Stimulated activated CD8-positive, alpha-beta memory T cell treated with anti-CD3 and anti-CD28 coated beads, Interleukin-4, amount 100 ng/mL, for 4 hours (primary cell): ENCODE measurements around the gene CLBA1.
"Not testable (repeated sequence)": the region's sequence is repeated elsewhere in the genome, so short reads cannot be mapped to it uniquely, and the experiment has no call there.

ENCODE experiments used
- DNase-seq, 2 donors: peaks; one replicate each; pipeline ENCODE4 v3.0.0-alpha.2; 2020; ENCODE audit warnings: low read depth in 2 of 2, low spot score in 1 of 2

CLBA1 gene

DNA sequence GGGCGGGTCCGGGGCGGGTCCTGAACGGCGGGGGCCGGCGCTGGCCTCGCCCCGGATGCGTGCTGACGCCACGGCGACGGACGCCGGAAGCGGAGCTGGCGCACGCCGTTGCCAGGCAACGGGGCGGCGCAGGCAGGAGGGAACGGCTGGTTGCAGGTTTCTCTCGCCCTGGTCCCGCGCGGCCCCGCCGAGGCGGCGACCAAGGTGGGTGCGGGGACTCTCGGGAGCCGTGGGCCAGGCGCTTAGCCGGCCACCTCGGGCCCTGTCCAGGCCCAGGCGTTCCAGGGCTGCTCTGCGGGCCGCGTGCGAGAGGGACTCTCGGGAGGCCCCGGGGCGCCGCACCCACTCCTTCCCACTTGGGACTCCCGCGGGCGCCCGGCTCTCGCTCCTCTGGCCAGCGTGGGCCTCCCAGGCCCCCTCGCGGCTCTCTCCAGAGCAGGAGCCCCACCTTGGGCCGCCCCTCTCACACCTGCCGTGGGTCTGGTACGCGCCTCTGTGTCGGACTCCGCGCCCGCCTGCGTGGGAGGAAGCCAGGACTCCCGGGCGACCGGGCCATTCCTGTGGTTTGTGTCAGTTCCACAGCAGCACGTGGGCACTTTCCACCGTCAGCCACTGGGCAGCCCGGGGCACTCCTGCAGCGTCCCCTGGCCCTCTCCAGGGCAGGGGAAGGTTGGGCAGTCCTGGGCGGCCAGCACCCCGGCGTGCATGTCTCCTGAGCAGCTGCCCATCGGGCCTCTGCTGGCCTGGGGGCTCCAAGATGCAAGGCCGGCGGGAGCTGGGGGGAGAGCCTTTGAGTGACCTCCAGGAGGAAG lies at the start of gene CLBA1:
Gene CLBA1, plus strand, starts transcription at position 114 of the 812 bp plus-strand sequence. Its CDS starts 644 bp downstream, at position 758.
- peak; percentile 53 to 74 for DNase-seq

DNA sequence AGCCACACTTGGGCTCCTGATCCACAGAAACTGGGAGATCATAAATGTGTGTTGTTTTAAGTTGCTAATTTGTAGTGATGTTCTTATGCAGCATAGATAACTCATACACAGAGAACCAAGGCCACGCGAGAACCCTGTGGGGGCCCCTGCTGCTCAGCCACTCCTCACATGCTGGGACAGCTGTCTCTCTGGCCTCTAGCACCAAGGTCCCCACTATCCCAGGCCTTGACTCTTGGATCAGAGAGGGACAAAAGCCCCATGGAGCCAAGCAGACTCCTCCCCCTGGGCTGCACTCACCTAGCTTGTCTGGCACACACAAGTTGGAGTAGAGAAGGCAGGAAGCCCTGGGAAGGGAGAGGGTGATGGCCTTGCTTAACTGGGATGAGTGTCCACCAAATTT lies 49.6 kb upstream of the CLBA1 start:
- no peak for DNase-seq

- no peak for DNase-seq
Measured at GRCh38 chr14:104936361-104937155, 49.0 kb upstream of the CLBA1 start.

DNA sequence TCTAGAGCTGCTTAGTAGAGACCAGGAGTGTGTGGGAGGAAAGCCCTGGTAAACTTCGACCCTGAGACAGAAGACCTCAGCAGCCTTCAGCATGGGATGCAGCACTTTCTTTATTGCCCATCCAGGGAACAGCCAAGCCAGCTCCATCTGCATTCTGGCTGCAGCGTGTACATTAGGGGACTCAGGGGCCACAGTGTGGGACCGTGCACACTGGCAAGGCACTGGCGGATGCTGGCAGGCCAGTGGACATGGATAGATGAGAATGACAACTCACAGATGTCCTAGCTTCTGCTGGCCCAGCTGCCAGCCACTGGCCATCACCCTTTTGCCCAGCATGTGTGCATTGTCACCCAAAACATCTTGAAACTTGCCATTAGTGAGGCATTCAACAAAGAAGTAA lies 48.4 kb upstream of the CLBA1 start:
- no peak for DNase-seq

- DNase-seq, result no peak
Measured at GRCh38 chr14:104937694-104938365, 47.8 kb upstream of the CLBA1 start.

- DNase-seq, result no peak
Measured at GRCh38 chr14:104938436-104938835, 47.2 kb upstream of the CLBA1 start.

GRCh38 chr14:104938960-104939359 lies 46.6 kb upstream of the CLBA1 start:
- DNase-seq, result no peak

GRCh38 chr14:104939666-104940410 lies 45.8 kb upstream of the CLBA1 start:
- no peak for DNase-seq

GRCh38 chr14:104940526-104941150 lies 45.0 kb upstream of the CLBA1 start:
- no peak for DNase-seq

DNA sequence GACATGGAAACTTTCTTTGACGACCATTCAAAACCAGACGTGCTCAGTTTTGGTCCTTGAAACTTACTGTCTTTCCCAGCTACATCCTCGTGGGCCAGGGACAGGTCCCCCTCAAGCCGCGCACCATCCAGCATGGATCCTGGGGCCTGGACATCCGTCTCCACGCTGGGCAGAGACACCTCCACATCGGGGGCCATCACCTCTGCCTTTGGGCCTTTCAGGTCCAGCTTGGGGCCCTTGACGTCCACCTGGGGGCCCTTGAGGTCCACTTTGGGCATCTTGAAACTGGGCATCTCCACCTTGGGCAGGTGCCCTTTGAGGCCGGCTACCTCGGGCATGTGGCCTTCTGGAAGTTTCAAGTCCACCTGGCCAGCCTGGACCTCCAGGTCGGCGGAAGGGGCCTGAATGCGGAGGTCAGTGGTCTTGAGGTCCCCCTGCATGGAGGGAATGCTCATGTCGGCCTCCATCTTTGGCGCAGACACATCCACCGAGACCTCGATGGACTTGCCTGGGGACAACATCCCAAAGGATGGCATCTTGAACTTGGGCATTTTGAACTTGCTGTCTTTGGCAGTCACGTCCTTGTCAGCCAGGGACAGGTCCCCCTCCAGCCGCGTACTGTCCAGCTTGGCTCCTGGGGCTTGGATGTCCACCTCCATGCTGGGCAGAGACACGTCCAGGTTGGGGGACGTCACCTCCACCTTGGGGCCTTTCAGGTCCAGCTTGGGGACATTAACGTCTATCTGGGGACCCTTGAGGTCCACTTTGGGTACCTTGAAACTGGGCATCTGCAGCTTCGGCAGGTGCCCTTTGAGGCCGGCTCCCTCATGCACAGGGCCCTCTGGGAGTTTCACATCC lies 43.9 kb upstream of the CLBA1 start:
- DNase-seq, result no peak

GRCh38 chr14:104942586-104942985 lies 43.0 kb upstream of the CLBA1 start:
- DNase-seq, result no peak

DNA sequence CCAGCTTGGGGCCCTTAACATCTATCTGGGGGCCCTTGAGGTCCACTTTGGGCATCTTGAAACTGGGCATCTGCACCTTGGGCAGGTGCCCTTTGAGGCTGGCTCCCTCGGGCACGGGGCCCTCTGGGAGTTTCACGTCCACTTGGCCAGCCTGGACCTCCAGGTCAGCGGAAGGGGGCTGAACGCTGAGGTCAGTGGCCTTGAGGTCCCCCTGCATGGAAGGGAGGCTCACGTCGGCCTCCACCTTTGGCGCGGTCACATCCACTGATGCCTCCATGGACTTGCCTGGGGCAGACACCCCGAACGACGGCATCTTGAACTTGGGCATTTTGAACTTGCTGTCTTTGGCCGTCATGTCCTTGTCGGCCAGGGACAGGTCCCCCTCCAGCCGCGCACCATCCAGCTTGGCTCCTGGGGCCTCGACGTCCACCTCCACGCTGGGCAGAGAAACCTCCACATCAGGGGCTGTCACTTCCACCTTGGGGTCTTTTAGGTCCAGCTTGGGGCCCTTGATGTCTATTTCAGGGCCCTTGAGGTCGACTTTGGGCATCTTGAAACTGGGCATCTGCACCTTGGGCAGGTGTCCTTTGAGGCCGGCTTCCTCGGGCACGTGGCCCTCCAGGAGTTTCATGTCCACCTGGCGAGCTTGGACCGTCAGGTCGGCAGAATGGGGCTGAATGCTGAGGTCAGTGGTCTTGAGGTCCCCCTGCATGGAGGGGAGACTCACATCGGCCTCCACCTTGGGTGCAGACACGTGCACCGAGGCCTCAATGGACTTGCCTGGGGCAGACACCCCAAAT lies 42.2 kb upstream of the CLBA1 start:
- DNase-seq, result not testable (repeated sequence)

DNA sequence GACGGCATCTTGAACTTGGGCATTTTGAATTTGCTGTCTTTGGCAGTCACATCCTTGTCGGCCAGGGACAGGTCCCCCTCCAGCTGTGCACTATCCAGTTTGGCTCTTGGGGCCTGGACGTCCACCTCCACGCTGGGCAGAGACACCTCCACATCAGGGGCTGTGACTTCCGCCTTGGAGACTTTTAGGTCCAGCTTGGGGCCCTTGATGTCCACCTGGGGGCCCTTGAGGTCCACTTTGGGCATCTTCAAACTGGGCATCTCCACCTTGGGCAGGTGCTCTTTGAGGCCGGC lies 41.6 kb upstream of the CLBA1 start:
- not testable (repeated sequence) for DNase-seq

DNA sequence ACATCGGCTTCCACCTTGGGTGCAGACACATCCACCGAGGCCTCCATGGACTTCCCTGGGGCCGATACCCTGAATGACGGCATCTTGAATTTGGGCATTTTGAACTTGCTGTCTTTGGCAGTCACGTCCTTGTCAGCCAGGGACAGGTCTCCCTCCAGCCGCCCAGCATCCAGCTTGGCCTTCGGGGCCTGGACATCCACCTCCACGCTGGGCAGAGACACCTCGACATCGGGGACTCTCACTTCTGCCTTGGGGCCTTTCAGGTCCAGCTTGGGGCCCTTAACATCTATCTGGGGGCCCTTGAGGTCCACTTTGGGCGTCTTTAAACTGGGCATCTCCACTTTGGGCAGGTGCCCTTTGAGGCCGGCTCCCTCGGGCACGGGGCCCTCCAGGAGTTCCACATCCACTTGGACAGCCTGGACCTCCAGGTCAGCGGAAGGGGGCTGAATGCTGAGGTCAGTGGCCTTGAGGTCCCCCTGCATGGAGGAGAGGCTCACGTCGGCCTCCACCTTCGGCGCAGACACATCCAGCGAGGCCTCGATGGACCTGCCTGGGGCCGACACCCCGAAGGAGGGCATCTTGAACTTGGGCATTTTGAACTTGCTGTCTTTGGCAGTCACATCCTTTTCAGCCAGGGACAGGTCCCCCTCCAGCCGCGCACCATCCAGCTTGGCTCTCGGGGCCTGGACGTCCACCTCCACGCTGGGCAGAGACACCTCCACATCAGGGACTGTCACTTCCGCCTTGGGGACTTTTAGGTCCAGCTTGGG lies 41.0 kb upstream of the CLBA1 start:
- not testable (repeated sequence) for DNase-seq

GRCh38 chr14:104945266-104945665 lies 40.3 kb upstream of the CLBA1 start:
- DNase-seq, result not testable (repeated sequence)

GRCh38 chr14:104945986-104946965 lies 39.3 kb upstream of the CLBA1 start:
- not testable (repeated sequence) for DNase-seq

DNA sequence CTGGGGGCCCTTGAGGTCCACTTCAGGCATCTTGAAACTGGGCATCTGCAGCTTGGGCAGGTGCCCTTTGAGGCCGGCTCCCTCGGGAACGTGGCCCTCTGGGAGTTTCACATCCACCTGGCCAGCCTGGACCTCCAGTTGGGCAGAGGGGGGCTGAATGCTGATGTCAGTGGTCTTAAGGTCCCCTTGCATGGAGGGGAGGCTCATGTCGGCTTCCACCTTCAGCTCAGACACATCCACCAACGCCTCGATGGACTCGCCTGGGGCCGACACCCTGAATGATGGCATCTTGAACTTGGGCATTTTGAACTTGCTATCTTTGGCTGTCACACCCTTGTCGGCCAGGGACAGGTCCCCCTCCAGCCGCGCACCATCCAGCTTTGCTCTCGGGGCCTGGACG lies 38.4 kb upstream of the CLBA1 start:
- DNase-seq, result not testable (repeated sequence)
